GM21528 (cell line): ENCODE results near the gene SYNPO2.

ENCODE experiments used
- ATAC-seq: cut with Tn5 transposase; IDR thresholded peaks from one replicate; pipeline ENCODE4 v1.9.1; 2021; ENCODE audit warnings: mild to moderate bottlenecking, moderate library complexity; ENCODE audit not compliant: unreplicated experiment, low FRiP score

Gene SYNPO2

GRCh38 chr4:118879409-118879808 is 9.2 kb upstream of the SYNPO2 start:
- no peak for ATAC-seq

GRCh38 chr4:118881512-118882146 is 7.0 kb upstream of the SYNPO2 start:
- no peak for ATAC-seq

- no peak for ATAC-seq
Measured at GRCh38 chr4:118883861-118884260, 4.8 kb upstream of the SYNPO2 start.

- ATAC-seq = no peak
Measured at GRCh38 chr4:118884716-118885115, 3.9 kb upstream of the SYNPO2 start.

- ATAC-seq = no peak
Measured at GRCh38 chr4:118889312-118889691, 648 bp downstream of the SYNPO2 start.

GRCh38 chr4:118894034-118894433 is 5.4 kb downstream of the SYNPO2 start:
- ATAC-seq = no peak

- ATAC-seq = no peak
Measured at GRCh38 chr4:118898221-118898620, 9.6 kb downstream of the SYNPO2 start.

GRCh38 chr4:118898684-118899138 is 10.1 kb downstream of the SYNPO2 start:
- ATAC-seq = no peak

GRCh38 chr4:118904418-118904817 is 15.8 kb downstream of the SYNPO2 start:
- no peak for ATAC-seq

GRCh38 chr4:118904935-118905334 is 16.3 kb downstream of the SYNPO2 start:
- no peak for ATAC-seq

GRCh38 chr4:118905566-118905965 is 16.9 kb downstream of the SYNPO2 start:
- no peak for ATAC-seq

GRCh38 chr4:118909173-118909956 is 20.7 kb downstream of the SYNPO2 start:
- no peak for ATAC-seq

- no peak for ATAC-seq
Measured at GRCh38 chr4:118910221-118910620, 21.6 kb downstream of the SYNPO2 start.

- ATAC-seq = no peak
Measured at GRCh38 chr4:118911238-118911703, 22.6 kb downstream of the SYNPO2 start.

GRCh38 chr4:118915468-118915867 is 26.8 kb downstream of the SYNPO2 start:
- no peak for ATAC-seq

GRCh38 chr4:118916691-118917289 is 28.1 kb downstream of the SYNPO2 start:
- ATAC-seq = no peak

GRCh38 chr4:118917582-118917981 is 28.9 kb downstream of the SYNPO2 start:
- ATAC-seq = no peak

- no peak for ATAC-seq
Measured at GRCh38 chr4:118918388-118918787, 29.7 kb downstream of the SYNPO2 start.

GRCh38 chr4:118920247-118920646 is 31.6 kb downstream of the SYNPO2 start:
- no peak for ATAC-seq

- ATAC-seq = no peak
Measured at GRCh38 chr4:118921786-118922185, 33.1 kb downstream of the SYNPO2 start.

GRCh38 chr4:118923891-118924290 is 35.2 kb downstream of the SYNPO2 start:
- ATAC-seq = no peak
